Fibroblast of lung (primary cell): ENCODE results near the gene OR5AR1.

Experiments
- EZH2 ChIP-seq: IDR thresholded peaks from 2 replicates; pipeline ENCODE4 v1.5.1; 2012; ENCODE audit warnings: low read length, control low read depth, mild to moderate bottlenecking; ENCODE audit errors: missing control alignments
- TF ChIP-seq, protein P1 (sequence below), 2 donors: IDR thresholded peaks in 1 of 2; conservative IDR thresholded peaks in 1 of 2; 1 replicate in 1 of 2; 2 replicates in 1 of 2; pipeline ENCODE4 v1.5.1; 2011 to 2012; ENCODE audit warnings: low read length in 2 of 2, control low read depth in 1 of 2, inconsistent platforms in 1 of 2, low read depth in 1 of 2, mild to moderate bottlenecking in 1 of 2

DNA sequence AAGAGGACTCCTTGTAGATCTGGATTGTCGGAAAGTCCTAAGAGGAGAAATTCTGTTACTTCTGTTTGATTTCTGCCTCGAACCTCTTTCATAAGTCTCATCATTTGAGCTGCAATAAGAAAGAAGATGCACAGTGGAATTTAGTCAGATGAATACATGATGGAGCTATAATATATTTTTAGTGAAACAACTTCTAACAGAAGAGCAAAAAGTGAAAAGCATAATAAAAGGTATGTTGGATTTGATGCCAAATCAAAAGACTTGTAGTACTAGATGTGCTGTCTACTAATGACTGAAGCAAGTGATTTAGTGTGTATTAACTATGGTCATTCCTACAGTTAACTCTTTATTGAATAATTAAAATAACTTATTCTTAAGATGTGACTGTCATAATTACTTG, 21.1 kb upstream of the OR5AR1 start, which contains the start of gene OR5AP2:
- TF ChIP-seq, protein P1, sequence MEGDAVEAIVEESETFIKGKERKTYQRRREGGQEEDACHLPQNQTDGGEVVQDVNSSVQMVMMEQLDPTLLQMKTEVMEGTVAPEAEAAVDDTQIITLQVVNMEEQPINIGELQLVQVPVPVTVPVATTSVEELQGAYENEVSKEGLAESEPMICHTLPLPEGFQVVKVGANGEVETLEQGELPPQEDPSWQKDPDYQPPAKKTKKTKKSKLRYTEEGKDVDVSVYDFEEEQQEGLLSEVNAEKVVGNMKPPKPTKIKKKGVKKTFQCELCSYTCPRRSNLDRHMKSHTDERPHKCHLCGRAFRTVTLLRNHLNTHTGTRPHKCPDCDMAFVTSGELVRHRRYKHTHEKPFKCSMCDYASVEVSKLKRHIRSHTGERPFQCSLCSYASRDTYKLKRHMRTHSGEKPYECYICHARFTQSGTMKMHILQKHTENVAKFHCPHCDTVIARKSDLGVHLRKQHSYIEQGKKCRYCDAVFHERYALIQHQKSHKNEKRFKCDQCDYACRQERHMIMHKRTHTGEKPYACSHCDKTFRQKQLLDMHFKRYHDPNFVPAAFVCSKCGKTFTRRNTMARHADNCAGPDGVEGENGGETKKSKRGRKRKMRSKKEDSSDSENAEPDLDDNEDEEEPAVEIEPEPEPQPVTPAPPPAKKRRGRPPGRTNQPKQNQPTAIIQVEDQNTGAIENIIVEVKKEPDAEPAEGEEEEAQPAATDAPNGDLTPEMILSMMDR (conservative IDR thresholded peaks at IDR 0.05 in 1 of 2, IDR thresholded peaks at IDR 0.05 in 1 of 2; ENCODE audit: low read depth in 1 of 2, low read length in 2 of 2) = no peak
- TF ChIP-seq EZH2 = no peak
